Measurements from ENCODE around the gene FAM118B.
A peak's percentile ranks its signal among the peaks of the same experiment; 100 is the strongest.

FAM118B gene

DNA sequence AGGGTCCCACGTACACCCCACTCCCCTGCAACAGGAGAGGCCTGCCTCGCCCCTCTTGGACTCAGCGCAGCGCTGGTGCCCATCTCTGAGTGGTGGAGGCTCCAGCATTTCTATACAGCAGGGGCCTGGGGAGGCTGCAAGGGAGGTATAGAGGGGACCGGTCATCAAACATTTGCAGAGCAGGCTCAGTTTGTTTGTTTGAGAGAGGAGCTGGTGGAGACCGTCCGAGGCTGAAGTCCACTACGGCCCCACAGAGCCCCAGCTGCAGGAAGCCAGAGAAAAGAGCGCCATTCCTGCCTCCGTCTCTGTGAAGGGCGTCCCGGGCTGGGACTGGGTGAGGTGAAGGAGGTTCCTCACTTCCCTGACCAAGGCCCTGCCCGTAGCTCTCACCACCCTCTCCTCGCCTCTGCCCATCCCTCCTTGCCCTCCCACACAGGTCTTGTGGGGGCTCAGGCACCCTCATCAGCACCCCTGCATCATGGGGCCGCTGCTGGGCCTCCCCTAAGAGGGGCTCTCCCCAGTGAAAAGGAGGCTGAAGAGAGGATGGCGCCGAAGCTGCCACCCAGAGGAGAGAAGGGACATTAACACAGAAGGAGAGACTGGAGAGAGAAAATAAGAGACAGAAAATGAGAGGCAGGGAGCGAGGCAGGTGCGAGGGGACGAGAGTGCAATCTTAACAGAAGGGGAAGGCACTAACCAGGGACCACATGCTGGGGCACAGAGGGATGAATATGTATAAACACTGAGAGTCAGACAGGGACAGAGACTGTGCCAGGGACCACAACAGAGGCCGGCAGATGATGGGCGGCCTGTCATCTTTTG lies 24.7 kb upstream of the FAM118B start:
- no peak for DNase-seq

DNA sequence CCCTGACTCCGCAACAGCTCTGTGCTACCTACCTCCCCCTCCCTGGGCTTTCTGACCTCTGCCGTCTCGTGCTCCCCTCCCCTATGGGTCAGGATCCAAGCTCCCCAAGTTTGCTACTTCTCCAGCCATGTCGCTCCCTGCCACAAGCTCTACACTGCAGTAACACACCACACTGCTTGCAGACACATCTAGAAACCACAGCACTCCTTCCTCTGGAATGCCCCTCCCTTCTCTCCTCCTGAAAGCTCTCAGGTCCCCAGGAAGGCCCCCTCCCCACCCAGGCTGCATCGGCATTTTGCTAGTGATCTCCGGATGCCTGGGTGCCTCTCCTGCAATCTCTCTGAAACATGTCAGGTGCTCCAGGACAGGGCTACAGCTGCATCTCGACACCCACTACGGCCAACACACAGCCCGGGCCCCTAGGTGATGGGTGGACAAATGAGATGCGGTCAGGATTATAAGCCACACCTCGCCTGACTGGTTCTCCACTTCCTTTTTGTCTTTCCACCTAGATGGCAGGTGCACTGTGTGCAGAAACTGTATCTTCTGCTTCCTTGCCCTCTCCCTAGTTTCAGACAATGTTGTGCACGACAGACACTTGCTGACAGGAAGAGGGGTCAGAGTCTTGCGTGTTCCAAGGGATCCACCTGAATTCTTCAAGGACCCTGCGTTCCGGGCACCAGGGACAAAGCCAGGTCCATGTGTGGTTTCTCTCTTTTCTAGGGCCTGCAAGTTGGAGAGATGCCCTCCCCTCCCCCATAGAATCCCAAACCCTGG lies 23.1 kb upstream of the FAM118B start:
- no peak for DNase-seq

DNA sequence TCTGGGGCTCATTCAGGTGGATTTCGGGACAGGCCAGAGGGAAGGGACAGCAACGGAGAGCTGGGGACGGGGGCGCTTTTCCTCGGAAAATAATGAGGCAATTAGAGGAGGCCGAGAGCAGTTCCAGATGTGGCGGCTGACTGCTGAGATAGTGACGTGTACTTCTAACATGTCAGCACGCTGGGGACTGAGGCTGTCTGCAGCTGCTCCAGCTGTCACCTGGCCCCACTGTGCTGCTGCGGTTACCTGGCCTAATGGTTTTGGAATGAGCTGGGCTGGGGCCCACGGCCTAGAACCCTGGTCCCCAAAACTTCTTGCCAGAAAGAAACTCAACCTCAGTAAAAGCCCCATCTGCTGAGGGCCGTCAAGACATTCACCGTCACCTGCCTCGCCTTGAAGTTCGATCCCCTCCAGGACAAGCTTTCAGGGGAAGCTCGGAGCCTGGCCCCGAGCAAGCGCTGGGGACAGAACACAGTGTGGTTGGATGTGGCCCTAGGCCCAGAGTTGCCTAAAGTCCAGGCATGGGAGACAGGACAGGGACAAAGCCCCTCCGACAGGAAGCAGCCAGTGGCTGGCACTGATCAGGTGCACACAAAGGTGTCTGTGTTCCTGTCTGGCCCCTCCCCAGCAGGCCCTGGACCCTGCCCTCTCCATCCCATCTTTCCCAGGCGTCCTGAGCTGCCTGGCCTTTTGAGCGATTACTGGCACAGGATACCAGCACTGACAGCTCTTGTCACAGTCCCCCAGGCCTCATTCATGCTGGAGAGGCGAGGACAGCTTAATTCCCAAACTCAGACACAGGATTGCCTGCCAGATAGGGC lies 22.3 kb upstream of the FAM118B start:
- no peak for DNase-seq

DNA sequence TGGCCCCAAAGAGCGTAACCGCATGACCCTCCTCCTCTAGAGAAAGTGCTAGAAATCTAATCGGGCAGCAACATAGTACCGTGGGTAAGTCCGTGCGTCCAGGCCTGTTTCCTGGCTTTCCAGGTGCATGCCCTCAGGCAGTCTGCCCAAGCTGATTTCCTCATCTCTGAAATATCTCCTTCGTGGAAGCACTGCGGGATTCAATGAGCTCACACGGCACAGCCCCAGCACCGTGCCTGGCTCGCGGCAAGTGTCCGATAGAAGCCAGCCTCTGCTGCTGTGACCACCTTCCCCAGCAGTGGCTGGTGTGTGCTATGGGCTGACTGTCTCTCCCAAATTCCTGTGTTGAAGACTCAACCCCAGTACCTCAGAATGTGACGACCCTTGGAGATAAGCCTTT lies 20.8 kb upstream of the FAM118B start:
- no peak for DNase-seq

DNA sequence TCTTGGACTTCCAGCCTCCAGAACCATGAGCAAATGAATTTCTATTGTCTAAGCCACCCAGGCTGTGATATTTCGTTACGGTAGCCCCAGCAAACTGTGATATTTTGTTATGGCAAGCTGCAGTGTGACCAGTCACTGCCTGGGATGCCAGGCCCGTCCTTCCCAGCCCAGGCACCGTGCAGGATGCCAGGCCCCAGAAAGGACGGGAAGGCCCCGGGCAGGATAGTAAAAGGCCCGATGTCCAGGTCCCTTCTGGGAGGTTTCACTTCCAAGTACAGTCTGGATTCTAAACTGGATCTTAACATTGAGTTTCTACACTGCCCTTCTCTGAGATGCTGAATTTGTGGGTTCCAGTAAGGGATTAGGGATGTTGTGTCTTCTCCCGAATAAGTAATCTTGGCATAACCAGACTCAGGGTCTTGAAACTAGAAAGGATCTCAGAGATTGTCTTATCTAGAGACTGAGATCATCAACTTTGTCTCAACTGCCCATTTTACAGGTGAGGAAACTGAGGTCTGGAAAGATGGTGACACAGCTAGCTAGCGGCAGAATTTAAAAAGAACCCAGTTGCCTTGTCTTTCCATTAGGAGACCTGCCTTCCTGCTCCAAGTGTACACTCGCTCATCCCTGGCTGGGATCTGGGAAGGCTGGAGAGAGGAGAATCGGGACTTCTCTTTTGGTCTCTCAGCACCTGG lies 20.1 kb upstream of the FAM118B start:
- no peak for DNase-seq

DNA sequence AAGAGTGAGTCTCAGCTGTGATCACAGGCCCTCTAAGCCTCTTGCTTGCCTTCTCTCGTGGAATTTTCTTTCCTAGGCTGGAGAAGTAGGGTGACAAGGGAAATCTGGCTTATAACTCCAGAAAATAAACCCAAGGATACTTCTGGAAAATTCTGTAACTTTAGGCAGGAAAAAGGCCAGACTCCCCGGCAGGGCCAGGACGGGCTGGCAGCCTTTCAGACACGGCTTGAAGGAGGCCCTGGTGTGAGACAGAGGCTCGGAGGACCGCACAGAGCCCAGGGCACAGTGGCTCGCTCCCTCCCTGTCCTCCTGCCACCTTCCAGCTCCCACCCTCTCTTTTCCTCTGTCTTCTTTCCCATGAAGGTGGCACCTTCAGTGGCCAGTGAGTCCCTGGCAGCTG lies 19.2 kb upstream of the FAM118B start:
- no peak for DNase-seq

DNA sequence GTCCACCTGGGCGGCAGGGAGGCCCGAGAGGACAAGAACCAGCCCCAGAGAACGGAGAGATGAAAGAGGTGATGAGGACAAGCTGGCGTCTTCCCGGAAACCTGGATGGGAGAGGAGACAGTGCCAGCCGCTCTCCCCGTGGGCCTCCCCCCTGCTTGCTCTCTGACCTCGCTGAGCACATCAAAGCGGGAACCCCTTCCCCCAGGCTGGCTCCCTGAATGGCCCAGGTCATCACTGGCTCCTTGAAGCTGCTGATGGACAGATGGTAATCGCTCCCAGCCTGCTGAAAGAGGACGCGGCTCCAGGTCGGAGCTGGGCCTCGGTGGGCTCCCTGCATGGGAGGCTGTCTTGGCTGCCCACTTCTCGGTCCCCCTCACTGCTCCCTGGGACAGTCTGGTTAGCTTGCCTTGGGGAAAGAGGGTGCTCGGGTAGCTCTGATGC lies 18.5 kb upstream of the FAM118B start:
- DNase-seq, result no peak

DNA sequence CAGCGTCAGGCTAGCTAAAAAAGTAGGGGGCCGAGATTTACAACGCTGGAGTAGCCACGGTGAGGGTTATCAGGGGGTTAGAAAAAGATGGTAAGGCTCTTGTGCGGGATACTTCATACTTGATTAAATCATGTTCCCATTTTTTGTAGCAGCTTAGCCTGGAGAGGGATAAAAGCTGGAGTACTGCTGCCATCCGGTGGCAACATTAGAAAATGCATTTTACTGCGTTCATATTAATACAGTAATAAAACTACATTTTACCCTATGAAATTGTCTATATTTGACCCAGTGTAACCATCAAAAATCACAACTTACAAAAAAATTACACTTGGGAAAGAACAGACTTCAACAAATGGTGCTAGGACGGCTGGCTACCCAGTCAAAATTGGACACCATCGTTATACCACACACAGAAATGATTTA lies 17.4 kb upstream of the FAM118B start:
- peak; percentile 53 for DNase-seq

DNA sequence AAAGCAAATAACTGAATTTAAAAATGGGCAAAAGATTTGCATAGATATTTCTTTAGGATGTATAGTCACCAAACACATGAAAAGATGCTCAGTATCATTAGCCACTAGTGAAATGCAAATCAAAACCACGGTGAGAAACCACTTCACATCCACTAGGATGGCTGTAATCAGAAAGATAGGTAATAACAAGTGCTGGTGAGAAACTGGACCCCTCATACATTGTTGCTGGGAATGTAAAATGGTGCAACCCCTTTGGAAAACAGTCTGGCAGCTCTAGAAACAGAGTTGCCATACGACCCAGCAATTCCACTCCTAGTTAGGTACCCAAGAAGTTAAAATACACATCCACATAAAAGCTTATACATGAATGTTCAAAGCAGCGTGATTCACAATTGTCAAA lies 16.5 kb upstream of the FAM118B start:
- no peak for DNase-seq

DNA sequence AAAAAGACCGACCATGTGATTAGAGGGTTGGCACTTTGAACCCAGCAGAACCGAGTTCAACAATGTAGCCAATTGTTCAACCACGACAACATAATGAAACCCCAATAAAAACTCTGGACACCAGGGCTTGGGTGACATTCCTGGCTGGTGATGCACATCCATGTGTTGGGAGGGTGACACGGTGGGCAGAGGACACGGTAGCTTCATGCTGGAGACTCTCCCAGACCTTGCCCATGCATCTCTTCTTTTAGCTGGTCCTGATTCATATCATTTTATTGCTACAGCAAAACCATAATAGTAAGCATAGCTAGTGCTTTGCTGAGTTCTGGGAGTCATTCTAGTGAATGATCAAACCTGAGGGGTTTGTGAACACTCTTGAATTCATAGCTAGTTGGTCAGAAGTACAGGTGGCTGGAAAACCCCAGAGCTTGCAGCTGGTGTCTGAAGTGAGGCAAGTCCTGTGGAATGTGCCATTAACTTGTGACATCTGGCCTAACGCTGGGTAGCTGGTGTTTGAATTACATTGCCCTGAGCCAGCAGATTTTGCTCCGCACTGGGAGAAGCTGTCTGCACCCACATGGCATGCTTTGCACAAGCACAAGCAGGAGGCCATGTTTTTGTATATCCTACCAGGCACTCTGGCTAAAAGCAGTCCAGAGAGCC lies 14.2 kb upstream of the FAM118B start:
- DNase-seq, result no peak

DNA sequence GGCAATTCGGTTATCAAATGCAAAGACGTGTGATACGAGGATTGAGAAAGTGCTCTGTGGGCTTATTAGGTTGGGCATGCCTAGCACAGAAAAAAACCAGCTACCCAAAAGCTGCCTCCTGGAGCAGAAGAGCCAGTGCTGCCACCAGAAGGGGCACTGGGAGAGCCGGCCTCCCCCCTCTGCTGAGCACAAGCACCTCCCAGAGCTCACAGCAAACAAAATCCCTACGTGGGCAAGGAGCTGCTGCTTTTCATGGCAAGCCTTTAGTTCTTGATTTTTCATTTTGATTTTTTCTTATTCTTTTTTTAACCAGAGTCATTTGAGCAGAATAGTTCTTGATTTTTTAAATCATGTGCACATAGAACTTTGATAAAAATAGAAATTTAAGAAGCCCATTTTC lies 12.9 kb upstream of the FAM118B start:
- no peak for DNase-seq

DNA sequence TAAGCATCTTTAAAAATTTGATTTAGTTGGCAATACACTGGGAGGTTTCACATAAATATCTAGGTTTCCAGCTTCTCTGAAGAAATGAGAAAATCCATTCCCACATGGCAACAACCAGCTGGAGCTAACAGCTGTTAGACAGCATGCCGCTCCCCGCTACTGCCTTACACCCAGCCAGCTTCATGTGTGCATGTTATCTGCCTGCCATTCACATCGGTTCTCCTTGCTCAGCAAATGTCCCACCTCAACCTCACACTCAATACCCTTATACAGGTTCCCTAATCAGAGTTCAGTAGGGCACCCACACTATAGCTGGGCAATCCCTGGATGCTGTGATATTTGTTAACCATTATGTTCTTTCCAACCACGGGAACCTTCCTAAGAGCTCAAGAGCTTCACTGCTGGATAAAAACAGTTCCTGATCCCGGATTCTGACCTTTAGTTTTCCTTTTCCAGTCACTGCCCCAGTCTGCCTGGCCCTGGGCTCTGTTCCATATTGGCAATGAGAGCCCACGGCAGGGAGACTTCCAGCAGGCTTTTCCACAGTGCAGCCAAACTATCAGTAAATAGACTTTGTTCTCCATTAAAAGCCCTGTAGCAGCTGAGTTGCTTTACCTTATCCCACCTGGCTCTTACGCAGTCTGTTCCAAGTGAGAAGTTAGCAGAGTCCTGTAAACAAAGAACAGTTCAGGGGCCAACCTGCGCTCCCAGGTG lies 8.8 kb upstream of the FAM118B start:
- DNase-seq, result no peak

DNA sequence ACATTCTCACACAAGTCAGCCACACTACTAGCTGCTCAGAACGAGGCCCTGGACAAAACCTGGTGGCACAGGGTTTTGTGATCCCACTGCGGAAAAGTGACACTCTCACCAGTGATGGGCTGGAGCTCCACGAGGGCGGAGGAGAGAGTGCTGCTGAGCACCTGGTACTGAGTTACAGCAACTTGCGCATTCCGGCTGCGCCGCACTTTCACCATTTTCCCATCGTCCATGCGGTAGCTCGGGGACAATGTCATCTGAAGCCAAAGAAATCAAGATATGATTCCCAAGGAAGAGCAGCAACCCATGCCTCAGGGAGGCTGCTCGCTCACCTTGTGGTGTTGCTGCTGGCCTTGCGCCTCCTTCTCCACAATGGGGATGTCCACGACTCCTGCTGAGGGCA lies 6.2 kb upstream of the FAM118B start:
- no peak for DNase-seq

DNA sequence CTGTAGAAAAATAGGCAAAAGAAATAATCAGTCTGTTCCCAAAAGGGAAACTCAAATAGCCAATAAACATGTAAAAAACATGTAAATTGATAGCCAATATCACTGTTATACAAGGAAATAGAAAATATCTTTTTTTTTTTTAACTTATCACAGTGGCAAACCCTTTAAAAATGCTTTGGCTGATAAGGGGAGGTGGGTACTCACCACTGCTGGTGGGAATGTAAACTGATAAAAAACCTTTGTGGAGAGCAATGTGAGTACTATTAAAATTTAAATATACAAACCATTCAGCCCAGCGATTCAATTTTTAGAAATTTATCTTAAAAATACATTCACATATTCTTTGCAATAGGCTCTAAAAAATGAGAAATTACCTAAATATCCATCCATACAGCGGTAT lies 3.7 kb upstream of the FAM118B start:
- no peak for DNase-seq

DNA sequence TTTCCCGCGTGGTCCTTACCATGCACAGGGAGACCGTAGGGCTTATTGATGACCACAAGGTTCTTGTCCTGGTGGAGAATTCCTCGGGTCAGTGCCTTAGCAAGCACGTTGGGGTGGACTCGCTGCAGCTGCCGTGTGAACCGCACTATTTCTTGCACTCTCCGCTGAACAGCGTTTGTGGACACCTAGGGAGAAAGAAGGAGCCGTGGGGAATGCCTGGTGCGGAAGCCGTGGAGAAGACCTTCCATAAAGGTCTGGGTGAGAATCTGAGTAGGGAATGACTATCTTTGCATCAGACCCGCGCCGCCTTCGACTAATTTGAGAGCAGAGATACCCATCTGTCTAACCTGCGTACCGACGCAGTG lies 729 bp upstream of the FAM118B start:
- no peak for DNase-seq

DNA sequence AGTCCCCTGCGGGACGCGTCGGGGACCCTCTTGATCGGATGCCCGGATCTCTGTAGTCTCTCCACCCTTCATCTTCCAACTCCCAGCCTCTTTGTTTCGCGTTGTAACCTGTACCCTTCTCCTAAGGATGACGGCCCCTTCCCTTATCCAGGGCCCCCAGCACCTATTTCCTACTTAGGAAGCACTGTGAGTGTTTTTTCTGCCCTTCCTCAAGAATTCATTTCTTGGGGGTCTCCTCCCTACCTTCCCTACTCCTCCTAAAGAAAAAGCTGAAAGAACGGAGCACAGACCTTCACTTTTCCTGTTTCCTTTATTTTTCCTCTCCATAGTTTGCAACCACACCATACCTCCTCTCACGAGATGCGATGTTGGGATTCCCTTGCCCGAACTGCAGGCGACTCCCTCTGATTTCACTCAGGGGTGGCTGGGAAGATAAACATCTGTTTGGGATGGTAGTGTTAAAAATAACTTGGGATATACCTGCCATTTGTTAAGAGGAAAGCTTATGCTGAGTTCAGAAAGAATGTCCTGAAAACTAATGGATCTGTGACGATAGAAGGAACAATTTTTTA lies 593 bp downstream of the FAM118B start:
- peak; percentile 42 for DNase-seq

DNA sequence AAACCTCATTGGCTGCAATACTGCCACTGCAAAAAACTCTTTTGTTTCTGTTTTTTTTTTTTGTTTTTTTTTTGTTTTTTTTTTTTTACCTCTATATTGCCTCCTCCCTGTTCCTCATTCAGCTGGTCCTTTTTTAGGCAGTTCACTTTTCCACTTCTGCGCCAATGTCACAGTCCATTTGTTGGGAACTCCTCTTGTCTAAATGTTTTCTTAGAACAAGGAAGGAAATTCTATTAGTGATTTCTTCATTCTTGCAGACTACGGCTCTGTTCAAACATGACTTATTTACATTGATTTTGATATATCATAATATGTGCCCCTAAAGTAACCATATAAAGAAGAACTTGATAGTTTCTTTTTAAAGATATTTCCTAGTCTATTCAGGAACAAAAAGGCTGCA lies 2.9 kb downstream of the FAM118B start:
- no peak for DNase-seq

DNA sequence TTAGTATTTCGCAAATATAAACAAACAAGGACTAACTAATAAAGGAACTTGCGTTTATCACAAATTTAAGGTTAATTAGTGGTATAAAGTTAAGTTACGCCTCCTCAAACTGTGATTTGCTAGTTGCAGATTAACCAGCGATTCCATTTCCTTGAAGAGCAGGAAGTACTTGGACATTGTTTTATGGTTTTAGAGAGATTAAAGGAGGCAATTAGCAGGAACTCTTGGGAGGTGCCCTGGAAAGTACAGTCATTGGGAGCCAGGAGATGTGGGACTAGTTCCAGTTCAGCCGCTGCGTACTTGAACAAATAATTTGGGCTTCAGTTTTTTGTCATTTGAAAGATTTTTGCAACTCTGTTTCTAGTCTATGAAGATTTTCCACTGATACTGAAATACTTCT lies 3.3 kb downstream of the FAM118B start:
- peak; percentile 5 for DNase-seq

DNA sequence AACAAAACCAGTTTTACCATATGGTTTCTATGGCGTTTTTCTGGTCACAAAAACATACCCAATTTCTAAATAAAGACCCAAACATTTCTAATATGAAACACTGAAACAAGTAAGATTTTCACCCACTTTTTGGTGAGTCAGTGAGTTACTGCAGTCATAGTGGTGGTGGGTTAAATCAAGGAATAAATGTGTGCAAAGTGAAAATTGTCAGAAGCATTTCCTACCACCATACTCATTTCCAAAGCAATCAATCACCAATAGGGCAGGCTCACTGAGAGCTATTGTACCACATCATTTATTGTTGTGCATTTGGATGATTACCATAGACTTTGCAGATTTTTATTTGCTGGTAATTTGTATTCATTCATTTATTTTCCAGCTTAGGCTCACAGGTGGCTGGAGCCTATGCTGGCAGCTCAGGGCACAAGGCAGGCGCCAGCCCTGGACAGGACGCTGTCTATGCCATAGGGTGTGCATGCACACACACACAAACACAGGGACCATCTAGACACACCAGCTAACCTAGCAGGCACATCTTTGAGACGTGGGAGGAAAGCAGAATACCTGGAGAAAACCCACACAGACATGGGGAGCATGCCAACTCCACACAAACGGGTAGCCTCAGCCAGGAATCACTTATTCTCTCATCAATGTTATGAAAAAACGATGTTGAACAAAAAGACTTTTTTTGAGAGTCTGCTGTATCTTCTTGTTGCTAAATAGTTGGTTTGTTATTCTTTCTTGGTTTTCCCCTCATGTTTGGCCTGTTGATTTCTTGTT lies 5.1 kb downstream of the FAM118B start:
- DNase-seq, result no peak

DNA sequence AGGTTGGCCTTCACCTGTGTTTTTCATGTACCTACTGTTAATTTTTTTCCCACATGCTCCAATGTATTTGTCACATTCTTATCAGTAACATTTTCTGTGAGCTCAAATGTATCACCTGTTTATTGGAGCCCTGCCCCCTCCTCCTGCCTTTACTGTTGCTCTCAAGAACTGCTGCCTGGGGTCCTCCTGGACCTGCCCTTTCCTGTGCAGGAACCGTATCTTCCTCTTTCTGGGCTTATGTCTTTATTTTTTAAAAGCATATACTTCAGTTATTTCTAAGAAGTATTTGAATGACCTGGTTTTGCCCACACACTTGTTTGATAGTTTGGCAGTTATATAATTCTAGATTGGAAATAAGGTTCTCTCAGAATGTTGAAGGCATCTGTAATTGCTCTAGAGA lies 5.9 kb downstream of the FAM118B start:
- DNase-seq, result no peak

DNA sequence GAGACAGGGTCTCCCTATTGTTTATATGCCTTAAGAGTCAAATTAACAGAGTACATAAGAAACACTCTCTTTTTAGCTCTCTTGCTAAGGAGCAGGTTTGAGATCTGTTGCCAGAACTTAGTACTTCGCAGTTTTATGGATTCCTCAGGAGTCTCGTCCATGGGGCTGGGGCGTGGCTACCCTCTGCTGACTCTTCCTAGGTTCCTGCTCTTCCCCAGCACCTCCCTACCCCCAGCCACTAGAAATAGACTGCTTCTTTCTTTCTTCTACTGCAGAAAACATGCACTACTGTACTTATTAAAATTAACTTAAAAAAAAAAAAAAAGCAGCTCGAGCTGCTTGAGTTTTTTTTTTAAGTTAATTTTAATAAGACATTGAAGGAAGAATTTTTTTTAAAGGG lies 8.0 kb downstream of the FAM118B start:
- DNase-seq, result no peak
